A204.1 (cell line): ENCODE data around the gene BTBD10.
"Not testable (repeated sequence)": the region's sequence is repeated elsewhere in the genome, so short reads cannot be mapped to it uniquely, and the experiment has no call there.

Source experiments
- FAIRE-seq: peaks from 2 replicates; lab custom pipeline; 2012; peaks lifted over from hg19 to GRCh38; lab: Jason Lieb, UNC

BTBD10 gene

DNA sequence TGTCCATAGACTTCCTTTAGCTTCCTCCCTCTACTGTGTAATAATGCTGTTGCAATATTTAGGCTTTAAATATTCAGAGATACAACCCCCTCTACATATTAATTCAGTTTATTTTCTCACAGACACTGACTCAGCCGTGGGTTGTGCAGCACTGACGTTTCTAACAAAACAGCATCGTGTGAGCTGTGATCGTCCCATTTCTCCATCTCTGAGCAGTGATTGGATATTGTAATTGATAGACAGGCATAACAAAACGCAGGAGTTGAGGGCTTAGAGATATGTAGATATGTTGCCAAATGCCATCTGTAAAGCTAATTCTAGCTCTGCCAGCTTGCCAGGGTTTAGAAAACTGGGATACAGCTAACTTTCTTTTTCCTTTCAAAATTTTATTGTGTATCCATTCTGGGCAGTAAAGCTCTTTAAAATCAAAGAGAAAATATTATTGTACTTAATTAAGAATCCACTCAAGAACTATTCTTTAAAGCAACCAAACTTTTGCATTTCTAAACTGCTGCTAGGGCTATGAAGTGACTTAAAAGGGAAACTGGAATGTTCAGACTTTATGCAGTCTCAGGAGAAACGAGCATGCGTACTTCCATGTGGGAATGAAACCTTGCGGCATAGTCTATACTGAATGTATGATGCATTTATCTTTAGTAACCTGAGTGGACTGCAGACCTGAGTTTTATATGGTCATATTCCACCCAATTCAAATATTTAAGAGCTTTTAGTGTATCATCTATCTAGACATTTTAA lies 22.7 kb downstream of the BTBD10 start:
- no peak for FAIRE-seq

DNA sequence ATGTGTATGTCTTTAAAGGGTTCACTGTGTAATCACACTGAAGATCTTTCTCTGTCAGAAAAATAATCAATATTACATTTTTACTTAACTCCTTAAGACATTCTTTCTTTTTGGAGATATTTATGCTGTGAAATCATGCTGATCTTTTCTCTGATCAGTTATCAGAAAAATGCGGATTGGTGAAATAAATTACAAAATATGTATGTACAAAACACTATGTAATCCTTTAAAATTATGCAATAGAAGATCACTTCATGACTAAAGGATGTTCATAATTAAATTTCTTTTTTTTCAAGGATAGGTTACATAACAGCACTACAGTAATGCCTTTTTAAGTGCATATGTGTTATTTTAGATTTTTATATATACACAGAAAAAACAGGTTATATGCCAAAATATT lies 24.7 kb downstream of the BTBD10 start:
- peak; percentile 70 for FAIRE-seq

DNA sequence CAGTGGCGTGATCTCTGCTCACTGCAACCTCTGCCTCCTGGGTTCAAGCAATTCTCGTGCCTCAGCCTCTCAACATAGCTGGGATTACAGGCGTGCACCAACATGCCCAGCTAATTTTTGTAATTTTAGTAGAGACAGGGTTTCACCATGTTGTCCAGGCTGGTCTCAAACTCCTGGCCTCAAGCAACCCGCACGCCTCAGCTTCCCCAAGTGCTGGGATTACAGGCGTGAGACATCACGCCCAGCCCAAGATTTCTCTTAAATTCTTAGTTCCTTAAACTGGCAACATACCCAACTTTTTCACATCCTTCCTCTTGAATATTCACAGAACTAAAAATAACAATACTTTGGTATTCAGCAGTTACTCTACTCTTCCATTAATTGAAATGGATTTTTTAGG lies 26.2 kb downstream of the BTBD10 start:
- not testable (repeated sequence) for FAIRE-seq

DNA sequence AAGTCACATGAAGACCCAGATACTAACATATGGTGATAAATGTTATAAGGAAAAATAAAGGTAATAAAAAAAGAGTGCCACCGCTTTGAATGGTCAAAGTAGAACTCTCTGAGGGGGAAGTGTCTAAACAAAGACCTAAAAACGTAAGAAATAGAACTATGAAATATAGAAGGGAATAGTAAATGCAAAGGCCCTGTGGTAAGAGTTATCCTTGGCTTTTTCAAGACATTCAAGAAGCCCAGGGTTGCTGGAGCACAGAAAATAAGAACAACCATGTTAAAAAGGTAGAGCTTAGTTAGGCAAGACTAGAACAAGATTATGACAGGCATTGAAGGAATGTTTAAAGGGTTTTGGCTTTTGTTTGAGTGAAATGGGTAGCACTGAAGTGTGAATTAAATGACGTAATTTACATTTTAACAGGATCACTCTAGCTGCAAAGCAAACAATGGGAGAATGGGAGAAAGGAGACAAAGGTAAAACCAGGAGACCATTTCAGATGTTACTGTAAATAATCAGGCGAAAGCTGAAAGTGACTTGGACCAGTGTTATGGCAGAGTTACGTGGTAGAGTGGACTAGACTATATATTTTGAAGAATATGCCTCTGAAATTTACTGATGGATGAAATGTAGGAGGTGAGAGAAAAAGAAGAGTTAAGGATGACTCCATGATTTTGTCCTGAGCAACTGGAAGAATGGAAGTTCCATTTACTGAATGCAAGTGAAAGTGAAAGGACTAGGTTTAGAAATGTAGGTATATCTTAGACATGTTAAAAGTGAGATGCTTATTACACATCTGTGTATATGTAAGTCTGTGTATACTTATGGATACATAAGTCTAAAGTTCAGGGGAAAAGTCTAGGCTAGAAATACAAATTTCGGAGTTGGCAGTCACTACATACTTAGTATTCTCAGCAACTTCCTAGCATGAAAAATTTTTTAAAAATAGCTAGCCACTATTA lies 28.5 kb downstream of the BTBD10 start:
- FAIRE-seq: peak; percentile 63

DNA sequence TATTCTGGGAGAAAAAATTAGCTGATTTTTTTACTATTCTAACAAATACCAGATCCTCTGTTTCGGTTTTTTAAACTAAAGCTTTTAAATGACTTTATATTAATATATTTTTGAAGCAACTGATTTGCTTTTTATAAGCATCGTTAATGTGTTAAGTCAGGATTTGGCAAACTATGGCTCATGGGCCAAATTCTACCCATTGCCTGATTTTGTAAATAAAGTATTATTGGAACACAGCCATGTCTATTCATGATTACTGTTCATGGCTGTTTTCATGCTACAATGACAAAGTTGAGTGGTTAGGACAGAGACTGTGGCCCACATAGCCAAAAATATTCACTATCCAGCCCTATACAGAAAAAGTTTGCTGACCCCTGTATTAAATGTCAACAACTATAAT lies 29.6 kb downstream of the BTBD10 start:
- FAIRE-seq: peak; percentile 19

DNA sequence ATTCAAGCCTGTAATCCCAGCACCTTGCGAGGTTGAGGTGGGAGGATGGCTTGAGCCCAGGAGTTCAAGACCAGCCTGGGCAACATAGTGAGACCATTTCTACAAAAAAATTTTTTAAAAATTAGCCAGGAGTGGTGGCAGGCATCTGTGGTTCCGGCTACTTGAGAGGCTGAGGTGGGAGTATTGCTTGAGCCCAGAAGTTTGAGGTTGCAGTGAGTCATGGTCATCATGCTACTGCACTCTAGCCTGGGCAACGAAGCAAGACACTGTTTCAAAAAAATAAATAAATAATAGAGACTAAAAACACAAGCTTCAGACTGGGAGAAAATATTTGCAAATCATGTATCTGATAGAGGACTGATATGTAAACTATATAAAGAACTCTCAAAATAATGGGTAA lies 33.2 kb downstream of the BTBD10 start:
- no peak for FAIRE-seq

DNA sequence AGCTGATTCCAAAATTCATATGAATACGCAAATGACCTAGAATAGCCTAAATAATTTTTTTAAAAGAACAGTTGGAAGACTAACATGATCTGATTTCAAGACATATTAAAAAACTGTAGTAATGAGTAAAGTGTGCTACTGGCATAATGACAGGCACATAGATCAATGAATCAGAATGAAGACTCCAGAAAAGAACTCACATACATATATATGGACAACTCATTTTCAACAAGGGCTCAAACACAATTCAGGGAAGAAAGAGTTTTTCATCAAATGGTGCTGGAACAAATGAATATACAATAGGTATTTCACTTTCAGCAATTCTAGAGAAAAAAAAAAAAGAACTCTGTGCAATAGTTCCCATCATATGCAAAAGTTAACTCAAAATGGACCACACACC lies 33.7 kb downstream of the BTBD10 start:
- FAIRE-seq: no peak

DNA sequence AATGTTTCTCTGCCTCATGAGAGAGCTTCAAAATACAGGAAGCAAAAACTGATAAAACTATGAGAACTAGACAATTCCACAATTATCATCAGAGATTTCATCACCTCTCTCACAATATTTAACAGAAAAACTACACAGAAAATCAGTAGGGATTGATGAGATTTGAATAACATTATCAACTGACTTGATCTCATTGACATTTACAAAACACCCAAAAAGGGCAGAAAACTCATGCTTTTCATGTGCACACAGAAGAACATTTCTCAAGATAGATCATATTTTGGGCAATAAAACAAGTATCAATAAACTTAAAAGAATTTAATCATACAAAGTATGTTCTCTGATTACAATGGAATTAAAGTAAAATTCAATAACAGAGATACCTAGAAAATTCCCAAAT lies 35.6 kb downstream of the BTBD10 start:
- FAIRE-seq: peak; percentile 35

DNA sequence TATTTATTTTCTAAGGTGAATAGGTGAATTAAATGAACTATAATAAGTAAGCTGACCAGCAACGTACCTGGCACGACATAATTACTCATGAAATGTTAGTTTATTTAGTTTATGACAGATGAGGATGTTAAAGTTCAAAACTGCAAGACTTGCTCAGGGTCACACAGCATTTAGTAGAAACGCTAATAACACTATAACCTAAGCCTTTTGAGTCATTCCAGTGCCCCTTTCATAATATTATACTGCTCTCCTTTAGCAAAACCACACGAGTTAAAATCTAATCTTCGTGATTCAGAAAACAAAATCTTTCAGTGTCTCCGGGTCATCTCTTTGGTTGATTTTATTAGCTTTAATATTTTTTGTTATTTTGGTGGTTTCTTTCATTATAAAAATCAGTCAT lies 39.6 kb downstream of the BTBD10 start:
- no peak for FAIRE-seq

DNA sequence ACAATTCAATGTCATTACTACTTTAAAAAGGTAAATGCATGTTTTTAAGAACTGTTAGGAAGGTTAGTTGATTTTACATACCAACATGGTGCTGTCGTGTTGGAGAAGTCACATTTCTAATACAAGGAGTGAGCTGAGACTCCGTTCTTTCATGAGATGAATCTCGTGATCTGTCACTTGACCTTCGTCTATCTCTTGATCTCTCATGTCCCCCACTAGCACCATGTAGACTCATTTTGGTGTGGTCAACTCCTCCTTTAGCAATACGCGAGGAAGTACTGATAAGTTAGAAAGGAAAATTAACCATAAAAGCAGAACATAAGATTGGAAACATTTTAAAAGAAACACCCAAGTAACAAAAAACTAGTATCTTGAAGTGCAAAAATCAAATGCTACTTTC lies 41.5 kb downstream of the BTBD10 start:
- no peak for FAIRE-seq

DNA sequence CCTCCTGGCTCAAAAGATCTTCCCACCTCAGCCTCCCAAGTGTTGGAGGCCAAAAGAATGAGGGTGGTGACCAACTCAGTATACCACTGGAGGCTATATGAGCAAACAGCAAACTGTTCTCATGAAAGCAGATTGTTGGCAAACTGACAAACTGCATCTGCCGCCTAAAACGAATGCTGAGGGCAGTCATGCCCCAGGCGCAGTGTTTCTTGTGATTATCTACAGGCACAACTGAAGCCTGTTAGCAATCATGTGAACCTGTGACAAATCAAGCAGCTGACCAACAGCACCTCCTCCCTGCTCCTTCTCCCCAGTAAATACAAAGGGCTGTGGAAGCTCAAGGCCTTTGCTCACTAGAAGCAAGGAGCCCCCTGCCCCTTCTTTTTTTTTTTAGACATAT lies 47.8 kb downstream of the BTBD10 start:
- FAIRE-seq: no peak

DNA sequence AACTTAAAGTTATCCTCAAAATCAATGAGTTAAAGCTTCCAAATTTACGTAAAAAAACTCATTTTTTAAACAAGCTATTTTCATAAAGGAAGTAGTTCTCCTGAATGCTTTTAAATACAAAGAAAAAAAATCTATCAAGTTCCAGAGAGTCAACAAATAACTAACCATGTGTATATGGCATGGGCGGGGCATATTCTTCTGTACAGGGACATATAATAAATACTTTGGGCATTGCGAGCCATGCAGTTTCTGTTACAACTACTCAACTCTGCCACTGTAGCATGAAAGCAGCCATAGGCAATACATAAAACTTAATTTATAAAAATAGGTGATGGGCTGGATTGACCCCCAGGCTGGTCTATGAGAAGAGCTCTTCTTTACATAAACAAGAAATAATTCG lies 57.8 kb downstream of the BTBD10 start:
- FAIRE-seq: no peak

DNA sequence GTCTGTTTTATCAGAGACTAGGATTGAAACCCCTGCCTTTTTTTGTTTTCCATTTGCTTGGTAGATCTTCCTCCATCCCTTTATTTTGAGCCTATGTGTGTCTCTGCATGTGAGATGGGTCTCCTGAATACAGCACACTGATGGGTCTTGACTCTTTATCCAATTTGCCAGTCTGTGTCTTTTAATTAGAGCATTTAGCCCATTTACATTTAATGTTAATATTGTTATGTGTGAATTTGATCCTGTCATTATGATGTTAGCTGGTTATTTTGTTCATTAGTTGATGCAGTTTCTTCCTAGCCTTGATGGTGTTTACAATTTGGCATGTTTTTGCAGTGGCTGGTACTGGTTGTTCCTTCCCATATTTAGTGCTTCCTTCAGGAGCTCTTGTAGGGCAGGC lies 64.7 kb downstream of the BTBD10 start:
- not testable (repeated sequence) for FAIRE-seq

DNA sequence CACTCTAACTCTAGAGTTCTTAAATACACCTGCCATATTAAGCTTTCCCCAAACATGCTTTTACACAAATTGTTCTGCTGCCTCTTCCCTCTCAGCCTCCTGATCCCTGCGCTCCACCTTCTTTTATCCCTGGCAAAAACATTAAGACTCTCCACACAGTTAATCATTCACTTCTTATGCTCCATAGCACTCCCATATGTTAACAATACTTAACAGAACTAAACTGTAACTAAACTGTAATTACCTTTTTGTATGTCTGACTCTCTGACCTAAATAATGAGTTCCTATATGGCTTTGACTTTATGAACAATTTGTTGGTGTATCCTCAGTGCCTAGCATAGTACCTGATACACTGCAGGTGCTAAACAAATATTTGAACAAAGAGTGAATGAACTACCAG lies 71.8 kb downstream of the BTBD10 start:
- FAIRE-seq: no peak

DNA sequence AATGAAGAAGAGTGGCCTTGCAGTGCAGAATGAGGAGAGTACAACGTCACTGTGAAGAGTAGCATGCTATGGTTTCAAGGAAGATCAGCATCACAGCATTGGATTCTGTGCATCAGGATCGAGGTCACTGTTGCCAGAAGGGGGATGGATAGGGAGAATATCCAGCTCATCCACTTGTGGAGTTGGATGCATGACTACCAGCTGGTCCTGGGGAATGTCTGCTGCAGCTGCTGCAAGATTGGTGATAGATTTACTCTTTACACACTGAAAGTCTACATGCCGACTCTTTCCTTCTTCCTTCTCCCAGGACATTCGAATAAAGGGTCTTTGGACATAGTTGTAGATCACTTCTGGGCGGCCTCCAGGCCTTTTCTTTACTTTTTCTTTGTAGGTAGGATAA lies 74.3 kb downstream of the BTBD10 start:
- FAIRE-seq: no peak

DNA sequence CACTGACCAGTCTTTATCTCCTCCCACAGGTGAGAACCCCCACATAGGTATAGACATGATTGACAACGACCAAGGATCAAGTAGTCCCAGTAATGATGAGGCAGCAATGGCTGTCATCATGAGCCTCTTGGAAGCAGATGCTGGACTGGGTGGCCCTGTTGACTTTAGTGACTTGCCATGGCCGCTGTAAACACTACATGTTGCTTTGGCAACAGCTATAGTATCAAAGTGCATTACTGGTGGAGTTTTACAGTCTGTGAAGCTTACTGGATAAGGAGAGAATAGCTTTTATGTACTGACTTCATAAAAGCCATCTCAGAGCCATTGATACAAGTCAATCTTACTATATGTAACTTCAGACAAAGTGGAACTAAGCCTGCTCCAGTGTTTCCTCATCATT lies 76.5 kb downstream of the BTBD10 start:
- no peak for FAIRE-seq

DNA sequence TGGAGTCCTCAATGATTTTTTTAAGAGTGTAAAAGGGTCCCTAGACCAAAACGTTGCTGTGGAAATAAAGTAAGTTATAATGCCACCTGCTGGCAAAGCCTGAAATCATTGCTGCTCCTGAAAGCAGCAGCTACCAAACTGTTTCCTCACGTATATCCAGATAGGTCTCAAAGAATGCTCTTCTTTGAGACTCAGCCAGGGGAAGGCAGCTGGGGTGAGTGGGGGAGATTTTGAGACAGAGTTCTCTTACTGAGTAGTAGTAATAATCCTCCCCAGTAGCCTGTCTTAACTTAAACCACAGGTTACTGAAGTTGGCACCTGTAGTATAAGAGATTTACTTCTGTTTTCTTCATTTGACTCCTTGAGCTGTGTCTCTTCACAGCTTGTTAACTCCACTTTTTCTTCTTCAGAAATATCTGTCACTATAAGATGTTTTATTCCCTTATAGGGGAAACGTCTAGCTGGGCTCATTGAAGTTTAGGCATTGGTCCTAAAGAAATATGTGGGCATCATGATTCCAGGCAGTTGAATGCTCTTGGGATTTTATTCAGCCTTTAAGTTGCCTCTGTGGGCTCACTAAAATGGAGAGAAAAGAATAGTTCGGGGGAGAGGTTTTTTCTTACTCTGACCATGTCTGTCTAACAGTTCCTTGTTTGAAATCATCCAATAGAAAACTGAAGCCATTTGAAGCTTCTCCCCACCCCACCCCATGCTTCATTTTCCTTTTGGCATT lies 77.9 kb downstream of the BTBD10 start:
- FAIRE-seq: no peak

DNA sequence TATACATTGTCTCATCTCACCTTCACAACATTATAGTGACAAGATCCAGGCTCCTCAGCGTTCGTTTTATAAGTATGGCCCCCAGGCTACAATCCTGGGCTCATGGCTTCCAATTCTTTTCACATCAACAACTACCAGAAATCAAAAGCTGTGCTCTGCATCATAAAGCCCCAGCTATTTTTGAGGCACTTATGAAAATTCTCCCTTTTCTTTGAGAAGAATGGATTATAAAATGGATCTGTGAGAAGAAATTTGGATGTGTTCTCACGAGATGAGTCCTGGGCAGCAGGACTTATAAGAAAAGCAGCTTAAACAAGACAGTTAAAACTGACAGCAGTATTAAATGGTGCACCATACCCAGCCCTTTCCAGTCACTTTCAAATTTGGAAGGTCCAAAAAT lies 80.3 kb downstream of the BTBD10 start:
- FAIRE-seq: no peak

DNA sequence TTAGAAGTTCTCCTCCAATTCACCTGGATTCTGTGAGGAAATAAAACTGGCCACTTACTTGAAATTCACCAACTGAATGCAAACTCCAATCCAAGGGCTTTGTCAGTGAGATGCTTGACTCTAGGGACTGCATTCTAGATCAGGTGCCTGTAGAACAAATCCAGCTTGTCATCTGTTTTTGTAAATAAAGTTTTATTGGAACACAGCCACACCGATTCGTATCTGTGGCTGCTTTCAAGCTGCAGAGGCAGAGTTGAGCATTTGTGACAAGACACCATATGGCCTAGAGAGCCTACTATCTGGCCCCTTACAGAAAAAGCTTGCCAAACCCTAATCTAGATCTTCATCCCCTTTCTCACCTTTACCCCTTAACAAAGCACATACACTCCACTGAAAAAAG lies 82.3 kb downstream of the BTBD10 start:
- FAIRE-seq: no peak

DNA sequence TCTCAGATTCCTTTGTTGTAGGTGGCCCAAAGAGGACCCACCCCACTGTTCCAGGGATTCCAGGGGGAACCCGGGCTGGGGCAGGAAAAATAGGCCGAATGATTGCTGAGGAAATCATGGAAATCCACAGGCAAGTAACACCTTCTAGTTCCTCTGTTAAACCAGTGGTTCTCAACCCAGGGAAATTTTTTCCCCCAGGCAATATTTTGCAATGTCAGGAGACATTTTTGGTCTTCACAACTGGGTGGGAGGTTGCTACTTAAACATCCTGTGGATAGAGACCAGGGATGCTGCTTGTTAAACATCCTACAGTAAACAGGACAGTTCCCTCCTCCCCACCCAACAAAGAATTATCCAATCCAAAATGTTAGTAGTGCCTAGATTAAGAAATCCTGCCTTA lies 84.7 kb downstream of the BTBD10 start:
- FAIRE-seq: no peak

DNA sequence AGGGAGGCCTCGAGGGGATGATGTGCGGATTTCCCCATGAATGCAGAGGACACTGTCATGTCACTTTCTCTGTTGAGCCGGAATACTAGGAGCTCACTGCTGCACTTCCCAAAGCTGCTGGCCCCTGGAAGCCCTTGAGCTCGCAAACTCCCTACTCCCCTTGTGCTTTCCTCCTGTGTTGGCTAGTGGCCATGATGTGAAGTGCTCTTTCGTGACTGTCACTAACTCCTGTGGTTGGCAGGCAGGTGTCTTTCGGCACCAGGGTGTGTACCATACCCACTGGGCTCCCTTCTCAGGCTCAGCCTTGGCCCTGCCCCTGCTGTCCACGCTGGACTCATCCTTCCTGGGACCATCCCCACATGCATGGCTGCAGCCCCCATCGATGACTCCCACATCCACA lies 86.2 kb downstream of the BTBD10 start:
- FAIRE-seq: no peak

DNA sequence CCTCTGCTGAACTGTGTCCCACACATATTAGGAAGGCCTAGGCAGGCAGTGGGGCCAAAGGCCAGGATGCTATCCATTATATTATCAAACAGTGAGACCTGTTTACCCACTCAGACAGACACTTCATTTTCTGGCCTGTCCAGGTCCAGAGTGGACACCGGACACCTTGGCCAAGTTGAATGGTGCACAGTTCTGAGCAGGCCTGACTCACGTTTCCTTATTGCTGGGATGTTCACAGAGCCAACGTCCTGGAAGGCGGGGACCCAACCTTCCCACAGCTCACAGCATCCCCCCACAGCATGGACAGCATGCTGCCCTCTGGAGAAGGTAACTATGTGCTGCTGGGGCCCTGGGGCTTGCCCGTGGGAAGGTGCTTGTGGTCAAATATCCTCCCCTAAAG lies 86.6 kb downstream of the BTBD10 start:
- no peak for FAIRE-seq

DNA sequence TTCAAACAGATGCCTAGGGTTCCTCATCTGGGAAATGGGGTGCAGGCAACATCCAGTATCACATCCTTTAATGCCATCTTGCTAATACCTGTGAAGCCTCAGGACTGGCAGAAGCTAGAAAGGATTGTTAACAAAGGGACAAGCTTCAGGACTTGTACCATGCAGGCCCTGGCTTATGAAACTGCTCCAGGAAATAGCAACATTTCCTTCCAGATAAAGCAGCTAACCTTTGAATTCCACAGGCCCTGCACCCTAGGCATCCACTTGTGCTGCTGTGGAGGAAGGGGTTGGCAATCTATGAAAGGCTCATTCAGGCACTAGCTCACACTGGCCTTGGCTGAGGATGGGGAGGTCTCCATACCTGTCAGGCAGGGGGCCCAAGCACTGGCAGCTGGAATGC lies 87.2 kb downstream of the BTBD10 start:
- no peak for FAIRE-seq
